A549 (cell line): Measurements from ENCODE around the gene SLC5A10. TPM values are rescaled to one million over a fixed set of nuclear protein-coding genes. Genes with fewer than 3 reads are reported as not detected.

ENCODE experiments used
- ATAC-seq, 2 experiments: fragments of 200-7000 bp in 1 of 2; fragments of >200 bp in 1 of 2; cut with Nextera tagmentation in 1 of 2; cut with Tn5 transposase in 1 of 2; 3 replicates each; pipeline versions ENCODE4 v1.8.0 to v1.9.1; 2018 to 2020; ENCODE audit warnings: mild to moderate bottlenecking in 1 of 2, moderate library complexity in 1 of 2
- CTCF ChIA-PET: fragments of 300-600 bp; sonication (Branson Sonifier 250); formaldehyde crosslinking; extraction: SDS; loops from one replicate; lab custom pipeline; 2021; ENCODE audit warnings: antibody characterized with exemption, inconsistent platforms; lab: Yijun Ruan, JAX
- POLR2A ChIA-PET: fragments of 350-600 bp; formaldehyde crosslinking; extraction: SDS; loops from one replicate; lab custom pipeline; 2021; ENCODE audit warnings: antibody characterized with exemption, inconsistent platforms; lab: Yijun Ruan, JAX
- DNase-seq, 2 experiments: peaks; one replicate each; pipeline versions ENCODE4 v3.0.0 to v3.0.0-alpha.2; 2011 to 2016; ENCODE audit warnings: low read depth in 1 of 2, low spot score in 1 of 2
- FAIRE-seq: peaks from 2 replicates; lab custom pipeline; 2011; peaks lifted over from hg19 to GRCh38; lab: Jason Lieb, UNC
- H3K27ac ChIP-seq, 2 experiments: fragments of >200 bp; sonication (Bioruptor Twin); formaldehyde crosslinking; 3 replicates each; pipeline ENCODE4 v1.5.1; 2016 to 2017
- H3K4me1 ChIP-seq: fragments of >200 bp; sonication (Bioruptor Twin); formaldehyde crosslinking; 3 replicates; pipeline ENCODE4 v1.6.1; 2016
- H3K4me2 ChIP-seq: fragments of >200 bp; sonication (Bioruptor Twin); formaldehyde crosslinking; 3 replicates; pipeline ENCODE4 v1.6.1; 2016
- H3K4me3 ChIP-seq: fragments of >200 bp; sonication (Bioruptor Twin); formaldehyde crosslinking; 3 replicates; pipeline ENCODE4 v1.5.1; 2016
- H3K9me3 ChIP-seq: fragments of >200 bp; sonication (Bioruptor Twin); formaldehyde crosslinking; 3 replicates; pipeline ENCODE4 v1.6.1; 2016
- ATOH8 ChIP-seq: fragments of 250-450 bp; sonication (Bioruptor Pico); IDR thresholded peaks from 2 replicates; pipeline ENCODE4 v1.5.0; 2020; ENCODE audit warnings: low read depth, mild to moderate bottlenecking, moderate library complexity
- BCL3 ChIP-seq: fragments of >200 bp; sonication (Bioruptor Twin); formaldehyde crosslinking; IDR thresholded peaks from 3 replicates; pipeline ENCODE4 v1.6.1; 2016
- CBX2 ChIP-seq: fragments of 200-600 bp; sonication (generic); IDR thresholded peaks from 2 replicates; pipeline ENCODE4 v1.6.1; 2016; ENCODE audit warnings: low read depth, mild to moderate bottlenecking, borderline replicate concordance
- CHD2 ChIP-seq: fragments of 150-350 bp; IDR thresholded peaks from 2 replicates; pipeline ENCODE4 v1.6.1; 2014; ENCODE audit warnings: low read length; ENCODE audit not compliant: partially characterized antibody
- CHD4 ChIP-seq: fragments of 200-600 bp; sonication (generic); IDR thresholded peaks from 2 replicates; pipeline ENCODE4 v1.6.1; 2016; ENCODE audit warnings: antibody characterized with exemption, mild to moderate bottlenecking, borderline replicate concordance
- ELK1 ChIP-seq: fragments of 150-350 bp; IDR thresholded peaks from 2 replicates; pipeline ENCODE4 v1.6.1; 2014; ENCODE audit warnings: low read depth, mild to moderate bottlenecking, low read length
- EP300 ChIP-seq, 2 experiments: fragments of >200 bp; sonication (Bioruptor Twin); formaldehyde crosslinking; IDR thresholded peaks; 2 replicates in 1 of 2; 3 replicates in 1 of 2; pipeline ENCODE4 v1.6.1; 2016 to 2017
- GATA3 ChIP-seq: IDR thresholded peaks from 2 replicates; pipeline ENCODE4 v1.6.1; 2012; ENCODE audit warnings: borderline replicate concordance
- HEYL ChIP-seq: fragments of 250-450 bp; sonication (Bioruptor Pico); IDR thresholded peaks from 2 replicates; pipeline ENCODE4 v1.8.0; 2021; ENCODE audit warnings: mild to moderate bottlenecking, moderate library complexity
- KDM1A ChIP-seq: fragments of 200-600 bp; sonication (generic); IDR thresholded peaks from 2 replicates; pipeline ENCODE4 v1.6.1; 2016; ENCODE audit warnings: low read depth, mild to moderate bottlenecking
- KDM5A ChIP-seq: fragments of 200-600 bp; sonication (generic); IDR thresholded peaks from 2 replicates; pipeline ENCODE4 v1.6.1; 2016; ENCODE audit warnings: antibody characterized with exemption, mild to moderate bottlenecking
- NFE2L2 ChIP-seq: fragments of 150-350 bp; conservative IDR thresholded peaks from 2 replicates; pipeline ENCODE4 v1.6.1; 2014; ENCODE audit warnings: low read length
- NPAS2 ChIP-seq: fragments of 250-450 bp; sonication (Bioruptor Pico); IDR thresholded peaks from 2 replicates; pipeline ENCODE4 v1.8.0; 2022; ENCODE audit warnings: mild to moderate bottlenecking, moderate library complexity, borderline replicate concordance
- NR3C1 ChIP-seq: fragments of >200 bp; sonication (Bioruptor Twin); formaldehyde crosslinking; IDR thresholded peaks from 3 replicates; pipeline ENCODE4 v1.6.1; 2017
- RAD21 ChIP-seq, 2 experiments: fragments of >200 bp in 1 of 2; sonication (Bioruptor Twin) in 1 of 2; formaldehyde crosslinking in 1 of 2; IDR thresholded peaks in 1 of 2; conservative IDR thresholded peaks in 1 of 2; 2 replicates in 1 of 2; 3 replicates in 1 of 2; pipeline ENCODE4 v1.6.1; 2012 to 2018; ENCODE audit warnings: inconsistent platforms in 1 of 2
- RARB ChIP-seq: fragments of 250-450 bp; sonication (Bioruptor Pico); IDR thresholded peaks from 2 replicates; pipeline ENCODE4 v1.8.0; 2021; ENCODE audit warnings: mild to moderate bottlenecking, moderate library complexity
- RCOR1 ChIP-seq: fragments of 150-350 bp; IDR thresholded peaks from 2 replicates; pipeline ENCODE4 v1.6.1; 2014; ENCODE audit warnings: antibody characterized with exemption, low read length, low read depth
- REST ChIP-seq: fragments of 200-600 bp; sonication (generic); IDR thresholded peaks from 2 replicates; pipeline ENCODE4 v1.6.1; 2016; ENCODE audit warnings: antibody characterized with exemption, mild to moderate bottlenecking, moderate library complexity
- SMC3 ChIP-seq: fragments of >200 bp; sonication (Bioruptor Twin); formaldehyde crosslinking; IDR thresholded peaks from 3 replicates; pipeline ENCODE4 v1.6.1; 2018; ENCODE audit warnings: inconsistent platforms
- SREBF2 ChIP-seq: fragments of 450-650 bp; IDR thresholded peaks from 2 replicates; pipeline ENCODE4 v1.6.1; 2014; ENCODE audit warnings: mild to moderate bottlenecking, moderate library complexity
- TFCP2L1 ChIP-seq: fragments of 250-450 bp; sonication (Bioruptor Pico); IDR thresholded peaks from 2 replicates; pipeline ENCODE4 v1.5.0; 2021; ENCODE audit warnings: mild to moderate bottlenecking
- TP53 ChIP-seq: fragments of 250-450 bp; sonication (Bioruptor Pico); IDR thresholded peaks from 2 replicates; pipeline ENCODE4 v1.5.0; 2021; ENCODE audit warnings: mild to moderate bottlenecking, moderate library complexity
- ZFP36 ChIP-seq: fragments of 450-650 bp; IDR thresholded peaks from 2 replicates; pipeline ENCODE4 v1.6.1; 2014; ENCODE audit warnings: borderline replicate concordance; ENCODE audit not compliant: partially characterized antibody
- ZSCAN20 ChIP-seq: fragments of 250-450 bp; sonication (Bioruptor Pico); IDR thresholded peaks from 2 replicates; pipeline ENCODE4 v1.8.0; 2022; ENCODE audit warnings: mild to moderate bottlenecking, moderate library complexity
- WGBS: methylation state at CpG from one replicate; pipeline ENCODE4 v1.1.6; 2017; ENCODE audit errors: missing lambda C conversion rate; 5-methylcytosine and 5-hydroxymethylcytosine counted together
- polyA plus RNA-seq, 4 experiments: library from polyadenylated mRNA; depleted of rRNA in 3 of 4; stranded (reverse); fragments of >200 nt; fragmentation: RNase III in 1 of 4; extraction: RNeasy Plus Mini Kit Qiagen cat#74134 plus additional on column Dnase treatment in 1 of 4; gene quantifications; 2 replicates in 3 of 4; 3 replicates in 1 of 4; pipeline ENCODE4 v1.2.3, GENCODE V29; 2011 to 2017
- TF ChIP-seq, protein P1 (sequence below): fragments of >200 bp; sonication (Bioruptor Twin); formaldehyde crosslinking; IDR thresholded peaks from 3 replicates; pipeline ENCODE4 v1.5.1; 2016

SLC5A10 gene
- polyA plus RNA-seq, 2 of the 4 experiments (the other 2 are of a cell fraction): 0.15 to 0.28 TPM

GRCh38 chr17:18993905-18994526 lies 42.1 kb downstream of the SLC5A10 start:
- FAIRE-seq: no peak
- 97% methylated on average over 16 of the region's 16 CpGs for WGBS
- DNase-seq: no peak

GRCh38 chr17:18994631-18995030 lies 42.7 kb downstream of the SLC5A10 start:
- ATAC-seq (no peak), FAIRE-seq (no peak)
- 86% methylated on average over 1 of the region's 1 CpG for WGBS
- peaks cover 19% of the 10 kb centered on the region for H3K9me3 ChIP-seq
- no peak overlapping the region for H3K4me3 ChIP-seq
- ChIA-PET POLR2A (no interaction called here), CTCF (interaction anchor here (1.2 to 2.4 kb wide), 2 partner anchors 9 to 369 kb away, joined by 3 to 7 read pairs; no protein-coding TSS in a partner anchor)
- H3K4me2 ChIP-seq: no peak overlapping the region
- peaks cover 4% of the 10 kb centered on the region; the same call in 2 of the 3 replicates for H3K4me1 ChIP-seq
- H3K27ac ChIP-seq: no peak overlapping the region
- TF ChIP-seq EP300 (IDR thresholded peaks at IDR 0.05) (no peak), RAD21 (conservative IDR thresholded peaks at IDR 0.05 in 1 of 2, IDR thresholded peaks at IDR 0.05 in 1 of 2) (no peak), CHD2 (no peak), TP53 (CRISPR knock-in tag) (no peak), BCL3 (no peak), ELK1 (no peak), CHD4 (no peak), REST (no peak), GATA3 (no peak), ZFP36 (no peak), ZSCAN20 (CRISPR knock-in tag) (no peak), RCOR1 (no peak), NPAS2 (CRISPR knock-in tag) (no peak), SMC3 (no peak)
- TF ChIP-seq, all 56 proteins: peak for 0
- DNase-seq: no peak

More at GRCh38 chr17:18993905-18994526, 42.1 kb downstream of the SLC5A10 start:
- H3K4me3 ChIP-seq: no peak overlapping the region
- no peak overlapping the region for H3K27ac ChIP-seq
- no peak for ATAC-seq
- H3K9me3 ChIP-seq: peaks cover 19% of the 10 kb centered on the region
- TF ChIP-seq ATOH8 (CRISPR knock-in tag): no peak
- no peak for TF ChIP-seq HEYL (CRISPR knock-in tag)
- TF ChIP-seq, protein P1, sequence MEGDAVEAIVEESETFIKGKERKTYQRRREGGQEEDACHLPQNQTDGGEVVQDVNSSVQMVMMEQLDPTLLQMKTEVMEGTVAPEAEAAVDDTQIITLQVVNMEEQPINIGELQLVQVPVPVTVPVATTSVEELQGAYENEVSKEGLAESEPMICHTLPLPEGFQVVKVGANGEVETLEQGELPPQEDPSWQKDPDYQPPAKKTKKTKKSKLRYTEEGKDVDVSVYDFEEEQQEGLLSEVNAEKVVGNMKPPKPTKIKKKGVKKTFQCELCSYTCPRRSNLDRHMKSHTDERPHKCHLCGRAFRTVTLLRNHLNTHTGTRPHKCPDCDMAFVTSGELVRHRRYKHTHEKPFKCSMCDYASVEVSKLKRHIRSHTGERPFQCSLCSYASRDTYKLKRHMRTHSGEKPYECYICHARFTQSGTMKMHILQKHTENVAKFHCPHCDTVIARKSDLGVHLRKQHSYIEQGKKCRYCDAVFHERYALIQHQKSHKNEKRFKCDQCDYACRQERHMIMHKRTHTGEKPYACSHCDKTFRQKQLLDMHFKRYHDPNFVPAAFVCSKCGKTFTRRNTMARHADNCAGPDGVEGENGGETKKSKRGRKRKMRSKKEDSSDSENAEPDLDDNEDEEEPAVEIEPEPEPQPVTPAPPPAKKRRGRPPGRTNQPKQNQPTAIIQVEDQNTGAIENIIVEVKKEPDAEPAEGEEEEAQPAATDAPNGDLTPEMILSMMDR: no peak
- no peak for TF ChIP-seq CBX2
- TF ChIP-seq NFE2L2: no peak
- no peak for TF ChIP-seq KDM5A
- TF ChIP-seq KDM1A: no peak
- TF ChIP-seq ZFP36: no peak
- no peak for TF ChIP-seq NR3C1
- TF ChIP-seq TFCP2L1 (CRISPR knock-in tag): no peak
- TF ChIP-seq SREBF2: no peak
- TF ChIP-seq GATA3: no peak
- no peak for TF ChIP-seq RAD21 (conservative IDR thresholded peaks at IDR 0.05 in 1 of 2, IDR thresholded peaks at IDR 0.05 in 1 of 2)
- no peak for TF ChIP-seq RARB (CRISPR knock-in tag)
- TF ChIP-seq, all 56 proteins: peak for 0
- H3K4me1 ChIP-seq: peaks cover 10% of the 10 kb centered on the region
- H3K4me2 ChIP-seq: no peak overlapping the region
- CTCF ChIA-PET: interaction anchor here (0.8 to 2.4 kb wide), 4 partner anchors 9 to 368 kb away, joined by 3 to 7 read pairs (median 4); no protein-coding TSS in a partner anchor
- POLR2A ChIA-PET: no interaction called here
